Adipocyte (in vitro differentiated cells): ENCODE data around the gene ECM2.

Experiments
- DNase-seq: peaks from one replicate; pipeline ENCODE4 v3.0.0-alpha.2; 2015; ENCODE audit warnings: low read depth
- H3K27me3 ChIP-seq: replicated peaks from 2 replicates; pipeline ENCODE4 v1.7.0; 2013; ENCODE audit warnings: mild to moderate bottlenecking, low read length, moderate library complexity; ENCODE audit not compliant: control insufficient read depth, insufficient read depth
- H3K36me3 ChIP-seq: 2 replicates; pipeline ENCODE4 v1.7.0; 2013; ENCODE audit warnings: low read length, mild to moderate bottlenecking, moderate library complexity; ENCODE audit not compliant: control insufficient read depth, insufficient read depth, severe bottlenecking
- H3K4me1 ChIP-seq: 2 replicates; pipeline ENCODE4 v1.7.0; 2013; ENCODE audit warnings: mild to moderate bottlenecking, low read length, moderate library complexity; ENCODE audit not compliant: control insufficient read depth, insufficient read depth
- H3K4me3 ChIP-seq: 2 replicates; pipeline ENCODE4 v1.7.0; 2013; ENCODE audit warnings: mild to moderate bottlenecking, low read length, moderate library complexity
- H3K9ac ChIP-seq: 2 replicates; pipeline ENCODE4 v1.7.0; 2013; ENCODE audit warnings: mild to moderate bottlenecking, low read length, moderate library complexity
- H3K9me3 ChIP-seq: 2 replicates; pipeline ENCODE4 v1.7.0; 2013; ENCODE audit warnings: mild to moderate bottlenecking, low read length, moderate library complexity; ENCODE audit not compliant: control insufficient read depth

ECM2 gene

GRCh38 chr9:92480986-92481633, 54.7 kb downstream of the ECM2 start:
- Histone ChIP-seq H3K9me3 (no peaks in the 10 kb centered on the region), H3K4me1 (peaks cover 47% of the 10 kb centered on the region), H3K4me3 (peak overlapping the region; percentile 43), H3K9ac (peak overlapping the region; percentile 30), H3K36me3 (no peaks in the 10 kb centered on the region), H3K27me3 (no peaks in the 10 kb centered on the region)
- DNase-seq = peak; percentile 72

GRCh38 chr9:92480291-92480771, 55.5 kb downstream of the ECM2 start:
- DNase-seq = peak; percentile 32
- H3K27me3 ChIP-seq = no peaks in the 10 kb centered on the region
- peak overlapping the region; percentile 43 for H3K4me3 ChIP-seq
- peak overlapping the region; percentile 30 for H3K9ac ChIP-seq
- H3K4me1 ChIP-seq = peaks cover 47% of the 10 kb centered on the region
- H3K36me3 ChIP-seq = no peaks in the 10 kb centered on the region
- H3K9me3 ChIP-seq = no peaks in the 10 kb centered on the region

- Histone ChIP-seq H3K4me1 (peaks cover 44% of the 10 kb centered on the region), H3K36me3 (no peaks in the 10 kb centered on the region), H3K9me3 (no peaks in the 10 kb centered on the region), H3K27me3 (no peaks in the 10 kb centered on the region), H3K9ac (no peak overlapping the region), H3K4me3 (no peak overlapping the region)
- DNase-seq = no peak
Measured at GRCh38 chr9:92479346-92479745, 56.4 kb downstream of the ECM2 start.

GRCh38 chr9:92478783-92479182, 57.0 kb downstream of the ECM2 start:
- DNase-seq = no peak
- Histone ChIP-seq H3K9me3 (no peaks in the 10 kb centered on the region), H3K4me3 (no peak overlapping the region), H3K9ac (no peak overlapping the region), H3K36me3 (no peaks in the 10 kb centered on the region), H3K4me1 (peaks cover 38% of the 10 kb centered on the region), H3K27me3 (no peaks in the 10 kb centered on the region)

DNA sequence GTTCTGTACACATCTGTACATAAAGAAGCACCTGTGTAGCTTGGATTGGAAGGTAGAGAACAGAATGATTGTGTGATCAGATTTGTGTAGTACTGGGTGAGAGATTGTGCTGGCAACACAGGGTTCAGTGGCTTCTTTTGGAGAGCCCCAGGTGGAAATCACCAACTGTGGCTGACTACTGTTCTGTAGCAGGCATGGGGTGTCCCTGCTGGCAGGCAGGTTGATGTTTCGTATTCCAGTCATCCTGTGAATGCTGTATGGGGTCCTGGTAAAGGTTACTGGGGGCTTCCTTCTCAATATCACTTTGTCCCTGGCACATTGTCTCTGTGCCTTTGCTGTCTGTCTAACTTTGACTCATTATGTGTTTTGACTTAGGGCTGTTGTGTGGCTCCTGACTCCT, 58.8 kb downstream of the ECM2 start:
- DNase-seq = no peak
- H3K36me3 ChIP-seq = no peaks in the 10 kb centered on the region
- no peaks in the 10 kb centered on the region for H3K27me3 ChIP-seq
- H3K4me1 ChIP-seq = peaks cover 22% of the 10 kb centered on the region
- H3K4me3 ChIP-seq = no peak overlapping the region
- H3K9me3 ChIP-seq = no peaks in the 10 kb centered on the region
- no peak overlapping the region for H3K9ac ChIP-seq

- Histone ChIP-seq H3K27me3 (no peaks in the 10 kb centered on the region), H3K36me3 (no peaks in the 10 kb centered on the region), H3K4me3 (no peak overlapping the region), H3K4me1 (no peaks in the 10 kb centered on the region), H3K9me3 (no peaks in the 10 kb centered on the region), H3K9ac (no peak overlapping the region)
- no peak for DNase-seq
Measured at GRCh38 chr9:92474587-92474986, 61.2 kb downstream of the ECM2 start.

- no peak overlapping the region for H3K4me3 ChIP-seq
- no peaks in the 10 kb centered on the region for H3K36me3 ChIP-seq
- no peak overlapping the region for H3K9ac ChIP-seq
- no peaks in the 10 kb centered on the region for H3K9me3 ChIP-seq
- no peak for DNase-seq
- H3K27me3 ChIP-seq = no peaks in the 10 kb centered on the region
- H3K4me1 ChIP-seq = peaks cover 38% of the 10 kb centered on the region
Measured at GRCh38 chr9:92468206-92468605, 67.6 kb downstream of the ECM2 start.

DNA sequence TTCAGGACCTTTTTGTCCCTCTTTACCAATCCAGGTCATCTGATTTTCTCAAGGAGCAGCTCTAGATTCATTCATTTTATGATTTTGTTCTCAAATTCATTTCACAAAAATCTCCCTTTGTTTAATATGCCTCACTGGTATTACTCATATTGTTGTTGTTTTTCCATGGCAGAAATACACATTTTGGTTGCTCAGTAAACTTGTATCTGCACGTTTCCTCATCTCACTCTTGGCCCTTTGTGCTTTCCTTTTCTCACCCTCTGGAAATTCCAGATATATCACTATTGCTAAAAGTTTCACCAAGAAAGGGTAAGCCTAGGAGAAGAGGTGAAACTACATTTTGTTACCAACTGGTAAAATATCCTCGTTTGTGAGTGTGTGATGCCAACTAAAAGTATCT, 68.3 kb downstream of the ECM2 start:
- Histone ChIP-seq H3K4me3 (no peak overlapping the region), H3K4me1 (peaks cover 42% of the 10 kb centered on the region), H3K36me3 (no peaks in the 10 kb centered on the region), H3K27me3 (no peaks in the 10 kb centered on the region), H3K9ac (no peak overlapping the region), H3K9me3 (no peaks in the 10 kb centered on the region)
- DNase-seq = no peak

DNA sequence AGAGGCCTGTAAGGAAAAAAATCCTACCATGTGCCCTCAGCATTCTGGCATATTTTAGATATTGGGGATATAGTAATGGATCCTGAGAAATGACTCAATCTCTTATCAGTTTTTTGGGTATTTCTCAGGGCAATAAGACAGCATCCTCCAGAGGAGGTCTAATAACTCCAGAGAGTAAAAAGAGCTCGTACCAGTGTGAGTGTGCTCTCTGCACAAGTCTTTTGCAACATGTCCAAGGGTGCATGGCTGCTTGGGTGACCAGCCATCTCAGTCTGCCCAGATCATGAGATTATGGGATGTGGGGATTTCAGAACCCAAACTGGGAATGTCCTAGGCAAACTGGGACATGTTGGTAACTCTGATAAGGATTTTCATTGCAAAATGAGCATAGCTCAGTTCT, 68.7 kb downstream of the ECM2 start:
- no peaks in the 10 kb centered on the region for H3K36me3 ChIP-seq
- no peak for DNase-seq

DNA sequence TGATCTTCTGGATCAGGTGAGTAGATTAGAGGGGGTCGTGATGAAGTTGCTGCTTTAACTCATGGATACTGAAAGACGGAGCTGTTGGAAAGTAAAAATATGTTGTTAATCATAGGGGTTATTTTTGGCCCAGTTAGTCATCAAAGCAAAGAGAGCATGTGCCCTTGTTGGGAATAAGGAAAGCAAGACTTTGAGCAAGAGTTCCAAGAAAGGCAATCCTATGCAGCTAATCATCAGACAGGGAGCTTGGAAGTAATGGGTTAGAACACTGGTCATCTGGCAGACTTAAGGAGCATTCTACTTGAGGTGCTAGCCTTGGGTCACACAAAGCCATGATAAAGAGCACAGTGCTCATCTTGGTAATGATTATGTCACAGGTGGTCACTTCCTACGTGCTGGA, 71.8 kb downstream of the ECM2 start:
- H3K4me3 ChIP-seq = peak overlapping the region; percentile 65
- peak; percentile 81 for DNase-seq
- no peaks in the 10 kb centered on the region for H3K27me3 ChIP-seq
- H3K4me1 ChIP-seq = peaks cover 42% of the 10 kb centered on the region
- no peaks in the 10 kb centered on the region for H3K9me3 ChIP-seq
- H3K9ac ChIP-seq = peak overlapping the region; percentile 80
- no peaks in the 10 kb centered on the region for H3K36me3 ChIP-seq

More for the DNA sequence above, 68.7 kb downstream of the ECM2 start:
- Histone ChIP-seq H3K9ac (no peak overlapping the region), H3K4me1 (peaks cover 42% of the 10 kb centered on the region), H3K9me3 (no peaks in the 10 kb centered on the region), H3K4me3 (no peak overlapping the region), H3K27me3 (no peaks in the 10 kb centered on the region)

- H3K36me3 ChIP-seq = no peaks in the 10 kb centered on the region
- no peak for DNase-seq
- peak overlapping the region; percentile 80 for H3K9ac ChIP-seq
- no peaks in the 10 kb centered on the region for H3K9me3 ChIP-seq
- no peaks in the 10 kb centered on the region for H3K27me3 ChIP-seq
- peaks cover 39% of the 10 kb centered on the region for H3K4me1 ChIP-seq
- peak overlapping the region; percentile 65 for H3K4me3 ChIP-seq
Measured at GRCh38 chr9:92463387-92463786, 72.4 kb downstream of the ECM2 start.

DNA sequence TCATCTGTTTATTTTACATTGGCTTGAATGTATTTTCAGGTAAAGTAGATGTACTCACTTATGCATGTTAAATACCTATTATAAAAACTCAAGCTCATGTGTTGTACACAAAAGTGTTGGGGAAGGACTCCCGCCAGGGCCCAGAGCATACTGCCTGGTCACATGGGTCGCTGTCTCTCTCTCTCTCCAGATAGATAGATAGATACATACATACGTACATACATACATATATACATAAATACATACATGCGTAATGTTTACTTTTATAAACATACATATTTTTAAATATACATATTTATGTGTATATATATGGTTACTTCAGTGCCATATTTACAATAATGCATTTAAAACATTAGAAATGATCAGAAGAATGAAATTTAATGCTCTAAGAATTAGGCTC, 78.2 kb downstream of the ECM2 start:
- Histone ChIP-seq H3K36me3 (no peaks in the 10 kb centered on the region), H3K4me1 (peaks cover 12% of the 10 kb centered on the region), H3K27me3 (no peaks in the 10 kb centered on the region), H3K4me3 (no peak overlapping the region), H3K9ac (peak overlapping the region; percentile 56), H3K9me3 (no peaks in the 10 kb centered on the region)
- no peak for DNase-seq
